ENCODE measurements around the gene TIGD7.

The TIGD7 gene

GRCh38 chr16:3327514-3327913, 22.3 kb upstream of the TIGD7 start:
- no peak for DNase-seq (ENCODE audit: low read depth in 1 of 2, low spot score in 1 of 2)
- no peak overlapping the region for H3K27ac ChIP-seq (replicated peaks)
- TF ChIP-seq GABPA (IDR thresholded peaks at IDR 0.05; ENCODE audit: low read depth): no peak
- TF ChIP-seq CTCF (IDR thresholded peaks at IDR 0.05; ENCODE audit: insufficient read depth, low read length): no peak
- TF ChIP-seq SPI1 (IDR thresholded peaks at IDR 0.05; ENCODE audit: borderline replicate concordance, low read depth): no peak
- no peak for TF ChIP-seq POLR2AphosphoS5 (IDR thresholded peaks at IDR 0.05; ENCODE audit: low read depth)
- TF ChIP-seq REST (IDR thresholded peaks at IDR 0.05; ENCODE audit: insufficient replicate concordance, low read depth): no peak
- H3K4me3 ChIP-seq (replicated peaks; ENCODE audit: insufficient read depth, low read length): no peak overlapping the region
- H3K27me3 ChIP-seq (ENCODE audit: insufficient read depth, poor library complexity, severe bottlenecking): no peaks in the 10 kb centered on the region

GRCh38 chr16:3321816-3322215, 16.6 kb upstream of the TIGD7 start:
- no peak overlapping the region for H3K27ac ChIP-seq (replicated peaks)
- no peaks in the 10 kb centered on the region for H3K27me3 ChIP-seq (ENCODE audit: insufficient read depth, poor library complexity, severe bottlenecking)
- no peak overlapping the region for H3K4me3 ChIP-seq (replicated peaks; ENCODE audit: insufficient read depth, low read length)
- no peak for DNase-seq (ENCODE audit: low read depth in 1 of 2, low spot score in 1 of 2)
- TF ChIP-seq GABPA (IDR thresholded peaks at IDR 0.05; ENCODE audit: low read depth) (no peak), SPI1 (IDR thresholded peaks at IDR 0.05; ENCODE audit: borderline replicate concordance, low read depth) (no peak), CTCF (IDR thresholded peaks at IDR 0.05; ENCODE audit: insufficient read depth, low read length) (no peak), POLR2AphosphoS5 (IDR thresholded peaks at IDR 0.05; ENCODE audit: low read depth) (no peak), REST (IDR thresholded peaks at IDR 0.05; ENCODE audit: insufficient replicate concordance, low read depth) (no peak)

GRCh38 chr16:3317315-3317999, 12.2 kb upstream of the TIGD7 start:
- H3K27me3 ChIP-seq (ENCODE audit: insufficient read depth, poor library complexity, severe bottlenecking): no peaks in the 10 kb centered on the region
- TF ChIP-seq REST (IDR thresholded peaks at IDR 0.05; ENCODE audit: insufficient replicate concordance, low read depth) (no peak), CTCF (IDR thresholded peaks at IDR 0.05; ENCODE audit: insufficient read depth, low read length) (no peak), GABPA (IDR thresholded peaks at IDR 0.05; ENCODE audit: low read depth) (no peak), SPI1 (IDR thresholded peaks at IDR 0.05; ENCODE audit: borderline replicate concordance, low read depth) (no peak), POLR2AphosphoS5 (IDR thresholded peaks at IDR 0.05; ENCODE audit: low read depth) (no peak)
- no peak overlapping the region for H3K4me3 ChIP-seq (replicated peaks; ENCODE audit: insufficient read depth, low read length)
- H3K27ac ChIP-seq (replicated peaks): no peak overlapping the region
- DNase-seq (ENCODE audit: low read depth in 1 of 2, low spot score in 1 of 2): no peak
